Prostate gland (tissue), 2 donors: ENCODE results near the gene LDLRAD4.

Source experiments
- CTCF ChIP-seq, 4 experiments: fragments of 200-600 bp in 2 of 4; fragments of 450-650 bp in 2 of 4; sonication (generic) in 2 of 4; IDR thresholded peaks; 1 replicate in 3 of 4; 2 replicates in 1 of 4; pipeline ENCODE4 v1.5.1; 2016 to 2019; ENCODE audit warnings: antibody characterized with exemption in 4 of 4, mild to moderate bottlenecking in 2 of 4, moderate library complexity in 2 of 4
- POLR2A ChIP-seq: fragments of 450-650 bp; IDR thresholded peaks from one replicate; pipeline ENCODE4 v1.6.1; 2016; ENCODE audit warnings: antibody characterized with exemption, mild to moderate bottlenecking
- POLR2AphosphoS5 ChIP-seq: sonication (generic); formaldehyde crosslinking; IDR thresholded peaks from one replicate; pipeline ENCODE4 v1.6.1; 2017; ENCODE audit warnings: antibody characterized with exemption

GRCh38 chr18:13538630-13539029, 320.1 kb downstream of the LDLRAD4 start:
- no peak for TF ChIP-seq CTCF (IDR thresholded peaks at IDR 0.05)
- TF ChIP-seq POLR2A, result no peak
- no peak for TF ChIP-seq POLR2AphosphoS5
